Nephron (organoid): ENCODE results near the gene CCT3.

Experiments used
- H3K27ac Mint-ChIP-seq, 3 experiments: 2 replicates each; pipeline ENCODE4 v1.8.0; 2020; ENCODE audit warnings: mixed read lengths in 3 of 3, mild to moderate bottlenecking in 2 of 3, moderate library complexity in 1 of 3
- H3K27me3 Mint-ChIP-seq: 2 replicates; pipeline ENCODE4 v1.8.0; 2021; ENCODE audit warnings: low read depth, mild to moderate bottlenecking, moderate library complexity, mixed read lengths
- H3K36me3 Mint-ChIP-seq: 2 replicates; pipeline ENCODE4 v1.8.0; 2020; ENCODE audit warnings: low read depth, mixed read lengths
- H3K4me1 Mint-ChIP-seq: 2 replicates; pipeline ENCODE4 v1.8.0; 2020; ENCODE audit warnings: mixed read lengths
- H3K4me3 Mint-ChIP-seq, 3 experiments: 2 replicates each; pipeline ENCODE4 v1.8.0; 2020; ENCODE audit warnings: mild to moderate bottlenecking in 3 of 3, mixed read lengths in 3 of 3, moderate library complexity in 2 of 3
- H3K9me3 Mint-ChIP-seq: 2 replicates; pipeline ENCODE4 v1.8.0; 2020; ENCODE audit warnings: mixed read lengths
- TF ChIP-seq, protein P1 (sequence below), 3 experiments: fragments of 200-600 bp; sonication (generic); IDR thresholded peaks; one replicate each; pipeline ENCODE4 v1.5.0; 2021; ENCODE audit warnings: antibody characterized with exemption in 3 of 3; ENCODE audit not compliant: unreplicated experiment in 3 of 3

CCT3 gene

GRCh38 chr1:156303241-156303640, 34.9 kb downstream of the CCT3 start:
- H3K9me3 Mint-ChIP-seq, result no peaks in the 10 kb centered on the region
- peaks cover 16% of the 10 kb centered on the region for H3K36me3 Mint-ChIP-seq
- TF ChIP-seq, protein P1, sequence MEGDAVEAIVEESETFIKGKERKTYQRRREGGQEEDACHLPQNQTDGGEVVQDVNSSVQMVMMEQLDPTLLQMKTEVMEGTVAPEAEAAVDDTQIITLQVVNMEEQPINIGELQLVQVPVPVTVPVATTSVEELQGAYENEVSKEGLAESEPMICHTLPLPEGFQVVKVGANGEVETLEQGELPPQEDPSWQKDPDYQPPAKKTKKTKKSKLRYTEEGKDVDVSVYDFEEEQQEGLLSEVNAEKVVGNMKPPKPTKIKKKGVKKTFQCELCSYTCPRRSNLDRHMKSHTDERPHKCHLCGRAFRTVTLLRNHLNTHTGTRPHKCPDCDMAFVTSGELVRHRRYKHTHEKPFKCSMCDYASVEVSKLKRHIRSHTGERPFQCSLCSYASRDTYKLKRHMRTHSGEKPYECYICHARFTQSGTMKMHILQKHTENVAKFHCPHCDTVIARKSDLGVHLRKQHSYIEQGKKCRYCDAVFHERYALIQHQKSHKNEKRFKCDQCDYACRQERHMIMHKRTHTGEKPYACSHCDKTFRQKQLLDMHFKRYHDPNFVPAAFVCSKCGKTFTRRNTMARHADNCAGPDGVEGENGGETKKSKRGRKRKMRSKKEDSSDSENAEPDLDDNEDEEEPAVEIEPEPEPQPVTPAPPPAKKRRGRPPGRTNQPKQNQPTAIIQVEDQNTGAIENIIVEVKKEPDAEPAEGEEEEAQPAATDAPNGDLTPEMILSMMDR (IDR thresholded peaks at IDR 0.05; ENCODE audit: unreplicated experiment in 3 of 3), result no peak
- no peak overlapping the region for H3K4me3 Mint-ChIP-seq
- no peaks in the 10 kb centered on the region for H3K27me3 Mint-ChIP-seq
- H3K4me1 Mint-ChIP-seq, result no peaks in the 10 kb centered on the region
- no peak overlapping the region for H3K27ac Mint-ChIP-seq

DNA sequence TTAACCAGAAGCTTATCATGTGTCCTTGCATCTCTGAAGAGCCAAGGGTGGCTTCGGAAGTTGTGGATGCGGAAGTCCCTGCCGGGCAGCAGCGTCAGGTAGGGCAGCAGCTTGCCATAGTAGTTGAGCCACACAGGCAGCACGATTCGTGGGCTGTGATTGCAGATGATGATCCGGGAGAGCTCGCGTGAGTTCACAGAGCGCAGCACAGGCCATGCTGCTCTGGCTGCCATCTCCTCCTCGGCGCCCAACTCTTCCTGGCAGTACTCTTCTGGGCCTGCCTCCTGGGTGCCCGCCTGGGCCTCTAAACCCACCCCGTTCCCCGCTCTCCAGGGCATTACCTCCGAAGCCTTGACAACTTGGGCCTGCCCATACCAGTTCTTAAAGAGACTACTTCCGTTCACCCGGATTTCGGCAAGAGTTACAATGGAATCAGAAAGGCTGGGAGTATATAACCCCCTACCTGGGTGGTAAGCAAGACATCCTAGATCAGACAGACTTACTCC, 39.2 kb downstream of the CCT3 start, which contains the start of gene VHLL:
VHLL (minus strand) TSS at position 456 of the 506 bp plus-strand sequence; CDS start at position 338, 118 bp downstream.
- H3K4me3 Mint-ChIP-seq, result no peak within 1 kb of the TSS
- TF ChIP-seq, protein P1 (IDR thresholded peaks at IDR 0.05; ENCODE audit: unreplicated experiment in 3 of 3), result no peak
- no peaks in the 10 kb centered on the region for H3K27me3 Mint-ChIP-seq
- H3K9me3 Mint-ChIP-seq, result no peaks in the 10 kb centered on the region
- no peaks in the 10 kb centered on the region for H3K36me3 Mint-ChIP-seq
- peaks cover 13% of the 10 kb centered on the region for H3K4me1 Mint-ChIP-seq
- H3K27ac Mint-ChIP-seq, result no peak within 1 kb of the TSS

GRCh38 chr1:156295391-156295947, 42.6 kb downstream of the CCT3 start, which contains the start of gene GLMP:
Gene GLMP, minus strand, starts transcription at chr1:156295679. Its CDS starts 34 bp downstream, at chr1:156295645.
- H3K4me3 Mint-ChIP-seq, result peak within 1 kb of the TSS; percentile 85 to 92 (median 92)

DNA sequence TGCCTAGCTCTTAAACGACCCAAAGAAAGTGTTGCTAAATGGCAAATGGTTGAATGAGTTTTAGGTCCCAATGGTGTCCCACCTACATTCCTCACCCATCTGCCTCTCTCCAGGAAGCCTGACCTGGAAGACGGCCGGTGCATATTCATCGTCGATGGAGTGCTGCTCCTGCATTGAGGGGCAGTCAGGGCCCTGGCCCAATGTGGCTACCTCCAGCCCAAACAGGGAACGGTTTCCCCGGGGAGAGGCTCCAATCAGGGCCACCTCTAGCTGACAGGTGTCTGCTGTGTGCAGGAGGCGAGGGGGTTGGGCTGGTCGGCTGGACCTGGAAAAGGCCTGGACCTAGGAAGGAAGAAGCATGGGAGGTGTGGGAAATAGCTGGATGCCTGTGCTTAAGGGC, 44.2 kb downstream of the CCT3 start:
- Mint-ChIP-seq H3K36me3 (peaks cover 6% of the 10 kb centered on the region), H3K27ac (no peak overlapping the region), H3K4me1 (peaks cover 19% of the 10 kb centered on the region), H3K27me3 (no peaks in the 10 kb centered on the region), H3K9me3 (no peaks in the 10 kb centered on the region), H3K4me3 (peak overlapping the region; percentile 38 to 92 (median 51))
- TF ChIP-seq, protein P1 (IDR thresholded peaks at IDR 0.05; ENCODE audit: unreplicated experiment in 3 of 3), result no peak

More at GRCh38 chr1:156295391-156295947, 42.6 kb downstream of the CCT3 start, which contains the start of gene GLMP:
- no peaks in the 10 kb centered on the region for H3K9me3 Mint-ChIP-seq
- TF ChIP-seq, protein P1 (IDR thresholded peaks at IDR 0.05; ENCODE audit: unreplicated experiment in 3 of 3), result no peak
- H3K27ac Mint-ChIP-seq, result peak within 1 kb of the TSS; percentile 35 to 78 (median 63)
- no peaks in the 10 kb centered on the region for H3K27me3 Mint-ChIP-seq
- H3K36me3 Mint-ChIP-seq, result peaks cover 6% of the 10 kb centered on the region
- peaks cover 19% of the 10 kb centered on the region for H3K4me1 Mint-ChIP-seq

- H3K4me3 Mint-ChIP-seq, result peak overlapping the region; percentile 67 to 68 (median 68)
- H3K9me3 Mint-ChIP-seq, result no peaks in the 10 kb centered on the region
- peaks cover 19% of the 10 kb centered on the region for H3K4me1 Mint-ChIP-seq
These were observed 45.0 kb downstream of the CCT3 start for GRCh38 chr1:156293098-156293434.

More at GRCh38 chr1:156293098-156293434, 45.0 kb downstream of the CCT3 start:
- Mint-ChIP-seq H3K27me3 (no peaks in the 10 kb centered on the region), H3K27ac (peak overlapping the region in 1 of 3 experiments; percentile 48), H3K36me3 (peaks cover 10% of the 10 kb centered on the region)
- TF ChIP-seq, protein P1 (IDR thresholded peaks at IDR 0.05; ENCODE audit: unreplicated experiment in 3 of 3), result no peak
